Stimulated activated CD4-positive, alpha-beta T cell treated with anti-CD3 and anti-CD28 coated beads, Interleukin-15, amount 100 ng/mL, for 24 hours (primary cell): ENCODE measurements around the gene ZNF490.
"Not testable (repeated sequence)": the region's sequence is repeated elsewhere in the genome, so short reads cannot be mapped to it uniquely, and the experiment has no call there.

Experiments
- DNase-seq: peaks from one replicate; pipeline ENCODE4 v3.0.0-alpha.2; 2020

The ZNF490 gene

GRCh38 chr19:12610540-12611360, at the start of gene ZNF490, which contains the start of gene ZNF791:
TSS of gene ZNF490 (minus strand) at chr19:12610813. CDS start at chr19:12610680, 133 bp downstream.
TSS of gene ZNF791 (plus strand) at chr19:12610920. CDS start at chr19:12611080, 160 bp downstream.
- peak; percentile 99 for DNase-seq

- DNase-seq, result no peak
Measured at GRCh38 chr19:12657966-12658365, 47.4 kb upstream of the ZNF490 start.

GRCh38 chr19:12656899-12657571, 46.4 kb upstream of the ZNF490 start:
- peak; percentile 59 for DNase-seq

- no peak for DNase-seq
Measured at GRCh38 chr19:12655546-12655945, 44.9 kb upstream of the ZNF490 start.

- DNase-seq, result no peak
Measured at GRCh38 chr19:12652219-12652618, 41.6 kb upstream of the ZNF490 start.

GRCh38 chr19:12649941-12650340, 39.3 kb upstream of the ZNF490 start:
- DNase-seq, result no peak

- no peak for DNase-seq
Measured at GRCh38 chr19:12648088-12648487, 37.5 kb upstream of the ZNF490 start.

GRCh38 chr19:12647490-12648071, 37.0 kb upstream of the ZNF490 start:
- DNase-seq, result peak; percentile 54

GRCh38 chr19:12647047-12647446, 36.4 kb upstream of the ZNF490 start:
- no peak for DNase-seq

- no peak for DNase-seq
Measured at GRCh38 chr19:12646551-12646950, 35.9 kb upstream of the ZNF490 start.

- DNase-seq, result not testable (repeated sequence)
Measured at GRCh38 chr19:12643716-12644115, 33.1 kb upstream of the ZNF490 start.

- no peak for DNase-seq
Measured at GRCh38 chr19:12642506-12642905, 31.9 kb upstream of the ZNF490 start.

GRCh38 chr19:12641456-12641855, 30.8 kb upstream of the ZNF490 start:
- no peak for DNase-seq

GRCh38 chr19:12639901-12640613, 29.4 kb upstream of the ZNF490 start:
- peak; percentile 94 for DNase-seq

- DNase-seq, result no peak
Measured at GRCh38 chr19:12638611-12639182, 28.1 kb upstream of the ZNF490 start.

- no peak for DNase-seq
Measured at GRCh38 chr19:12636631-12637030, 26.0 kb upstream of the ZNF490 start.

- no peak for DNase-seq
Measured at GRCh38 chr19:12629215-12629614, 18.6 kb upstream of the ZNF490 start.

- DNase-seq, result no peak
Measured at GRCh38 chr19:12628040-12629022, 17.7 kb upstream of the ZNF490 start.

GRCh38 chr19:12626958-12627357, 16.3 kb upstream of the ZNF490 start:
- DNase-seq, result no peak

- DNase-seq, result no peak
Measured at GRCh38 chr19:12623361-12624031, 12.9 kb upstream of the ZNF490 start.
